ENCODE results near the gene VSTM2B.

GRCh38 chr19:29497241-29497640, 28.6 kb upstream of the VSTM2B start:
- no peak for TF ChIP-seq CTCF (optimal IDR thresholded peaks at IDR 0.05 in 1 of 3, IDR thresholded peaks at IDR 0.05 in 1 of 3, conservative IDR thresholded peaks at IDR 0.05 in 1 of 3; ENCODE audit: extremely low read depth in 1 of 3, insufficient read depth in 2 of 3, low read length in 3 of 3)
- no peak for TF ChIP-seq EZH2 (IDR thresholded peaks at IDR 0.05; ENCODE audit: low read length)
